Neural cell (in vitro differentiated cells): ENCODE results near the gene POU2F3.

Experiments
- CTCF ChIP-seq: fragments of 450-650 bp; IDR thresholded peaks from 2 replicates; pipeline ENCODE4 v1.5.1; 2014; ENCODE audit warnings: antibody characterized with exemption, mild to moderate bottlenecking, moderate library complexity; ENCODE audit not compliant: poor library complexity, severe bottlenecking
- POLR2AphosphoS5 ChIP-seq: IDR thresholded peaks from 2 replicates; pipeline ENCODE4 v1.6.1; 2012

- no peak for TF ChIP-seq POLR2AphosphoS5
- TF ChIP-seq CTCF: no peak
These were observed 77.1 kb downstream of the POU2F3 start for GRCh38 chr11:120316880-120317688.
